Measurements from ENCODE around the gene UNC5A. TPM values are rescaled to one million over a fixed set of nuclear protein-coding genes. Genes with fewer than 3 reads are reported as not detected.

The UNC5A gene
- total RNA-seq, 2 donors from 2014 or later: not detected

- peak; percentile 3 for ATAC-seq (replicated peaks)
- Mint-ChIP-seq H3K27me3 (no peaks in the 10 kb centered on the region), H3K9me3 (no peaks in the 10 kb centered on the region), H3K4me1 (peaks cover 14% of the 10 kb centered on the region), H3K36me3 (ENCODE audit: low read depth) (peaks cover 77% of the 10 kb centered on the region), H3K4me3 (no peak overlapping the region), H3K27ac (peak overlapping the region; percentile 48)
Observed at GRCh38 chr5:176916337-176916736, 106.0 kb downstream of the UNC5A start.

DNA sequence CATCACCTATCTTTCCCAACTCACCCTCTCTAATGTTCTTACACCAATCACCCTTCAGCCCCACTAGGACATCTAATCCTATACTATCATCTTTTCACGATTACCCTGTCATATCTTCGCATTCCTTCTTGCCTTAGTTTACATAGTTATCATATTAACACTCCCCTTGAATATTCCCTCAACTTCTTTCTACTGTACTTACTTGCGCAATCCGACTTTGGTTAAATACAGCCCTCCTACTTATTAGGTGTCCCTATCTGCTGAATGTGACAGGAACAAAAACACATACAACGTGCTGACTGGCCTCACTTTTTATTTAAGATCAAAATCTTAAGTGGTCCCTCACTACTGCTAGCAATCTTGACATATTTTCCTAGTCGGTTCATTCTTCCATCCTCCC lies 108.3 kb downstream of the UNC5A start:
- ATAC-seq (replicated peaks): no peak
- H3K9me3 Mint-ChIP-seq: no peaks in the 10 kb centered on the region

GRCh38 chr5:176921714-176922113 lies 111.4 kb downstream of the UNC5A start:
- Mint-ChIP-seq H3K27ac (peak overlapping the region; percentile 0), H3K36me3 (ENCODE audit: low read depth) (peaks cover 75% of the 10 kb centered on the region), H3K9me3 (no peaks in the 10 kb centered on the region), H3K4me1 (no peaks in the 10 kb centered on the region), H3K4me3 (no peak overlapping the region), H3K27me3 (no peaks in the 10 kb centered on the region)
- no peak for ATAC-seq (replicated peaks)

More for the DNA sequence above, 108.3 kb downstream of the UNC5A start:
- H3K36me3 Mint-ChIP-seq (ENCODE audit: low read depth): peaks cover 75% of the 10 kb centered on the region
- H3K4me1 Mint-ChIP-seq: peaks cover 8% of the 10 kb centered on the region
- H3K27ac Mint-ChIP-seq: no peak overlapping the region
- H3K27me3 Mint-ChIP-seq: no peaks in the 10 kb centered on the region
- H3K4me3 Mint-ChIP-seq: no peak overlapping the region

DNA sequence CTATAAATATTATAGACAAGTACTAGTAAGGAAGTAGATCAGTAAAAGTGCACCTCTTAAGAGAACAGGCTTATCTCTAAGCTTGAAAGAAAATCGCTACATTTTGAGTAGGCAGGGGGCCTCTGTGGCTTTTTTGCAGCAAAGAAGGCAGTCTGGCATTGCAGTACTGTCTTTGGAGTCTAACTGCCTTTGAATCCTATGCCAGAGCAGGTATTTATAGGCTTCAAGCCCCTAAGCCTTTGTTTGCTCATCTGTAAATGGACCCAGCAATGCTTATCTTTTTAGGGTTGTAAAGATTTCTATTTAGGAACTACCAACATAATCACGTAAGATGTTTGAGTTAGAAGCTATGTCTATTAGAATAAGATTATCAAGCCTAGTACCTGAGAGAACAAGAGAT lies 112.5 kb downstream of the UNC5A start:
- Mint-ChIP-seq H3K9me3 (no peaks in the 10 kb centered on the region), H3K4me3 (no peak overlapping the region), H3K36me3 (ENCODE audit: low read depth) (peaks cover 80% of the 10 kb centered on the region), H3K4me1 (no peaks in the 10 kb centered on the region), H3K27ac (peak overlapping the region; percentile 0), H3K27me3 (no peaks in the 10 kb centered on the region)
- ATAC-seq (replicated peaks): no peak

DNA sequence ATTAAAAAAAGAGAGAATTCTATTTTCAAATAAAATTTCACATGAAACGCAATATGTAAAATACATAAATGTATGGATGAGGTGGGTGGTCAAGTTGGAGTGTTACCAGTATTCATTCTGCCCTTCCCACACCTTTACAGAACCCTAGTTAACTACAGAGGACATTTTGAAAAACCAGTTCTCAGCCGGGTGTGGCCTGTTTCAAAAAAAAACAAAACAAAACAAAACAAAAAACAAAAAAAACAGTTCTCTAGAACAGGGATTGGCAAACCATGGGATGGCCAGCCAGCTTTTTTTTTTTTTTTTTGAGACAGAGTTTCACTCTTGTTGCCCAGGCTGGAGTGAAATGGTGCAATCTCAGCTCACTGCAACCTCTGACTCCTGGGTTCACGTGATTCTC lies 117.2 kb downstream of the UNC5A start:
- no peaks in the 10 kb centered on the region for H3K9me3 Mint-ChIP-seq
- no peaks in the 10 kb centered on the region for H3K27me3 Mint-ChIP-seq
- H3K36me3 Mint-ChIP-seq (ENCODE audit: low read depth): peaks cover 83% of the 10 kb centered on the region
- ATAC-seq (replicated peaks): no peak
- no peak overlapping the region for H3K27ac Mint-ChIP-seq
- H3K4me3 Mint-ChIP-seq: no peak overlapping the region
- H3K4me1 Mint-ChIP-seq: no peaks in the 10 kb centered on the region

GRCh38 chr5:176929654-176930053 lies 119.3 kb downstream of the UNC5A start:
- H3K27ac Mint-ChIP-seq: no peak overlapping the region
- H3K9me3 Mint-ChIP-seq: no peaks in the 10 kb centered on the region
- no peaks in the 10 kb centered on the region for H3K27me3 Mint-ChIP-seq
- no peak for ATAC-seq (replicated peaks)
- H3K4me3 Mint-ChIP-seq: no peak overlapping the region
- H3K4me1 Mint-ChIP-seq: no peaks in the 10 kb centered on the region
- H3K36me3 Mint-ChIP-seq (ENCODE audit: low read depth): peaks cover 86% of the 10 kb centered on the region

Other genes with a start within 250 kb of the UNC5A start
- gene GPRIN1, start 200.4 kb upstream of the UNC5A start, total RNA-seq: 1 to 10 TPM; 4.8 to 8.9 TPM
- gene SNCB, start 180.0 kb upstream of the UNC5A start, total RNA-seq: not detected
- not detected for gene EIF4E1B, start 179.9 kb upstream of the UNC5A start, total RNA-seq
- 10 to 100 TPM; 26.7 to 53.0 TPM for gene TSPAN17, start 163.1 kb upstream of the UNC5A start, total RNA-seq
- gene HK3, start 88.8 kb downstream of the UNC5A start, total RNA-seq: under 1 TPM; 0.29 to 0.76 TPM
- 10 to 100 TPM; 42.5 to 43.0 TPM for gene UIMC1, start 196.2 kb downstream of the UNC5A start, total RNA-seq
- gene ZNF346, start 212.1 kb downstream of the UNC5A start, total RNA-seq: 10 to 100 TPM; 18.5 to 22.5 TPM